CD14-positive monocyte (primary cell): ENCODE data around the gene DHX38. TPM values are rescaled to one million over a fixed set of nuclear protein-coding genes. Genes with fewer than 3 reads are reported as not detected.

ENCODE experiments used
- DNase-seq, 3 donors: peaks; one replicate each; pipeline ENCODE4 v3.0.0-alpha.2; 2011 to 2022
- H2AFZ ChIP-seq: 2 replicates; pipeline ENCODE4 v1.6.0; 2012; ENCODE audit warnings: mild to moderate bottlenecking, low read depth, low read length, inconsistent platforms; ENCODE audit not compliant: insufficient read depth, poor library complexity, severe bottlenecking
- H3K27ac ChIP-seq, 2 donors: 1 replicate in 1 of 2; 2 replicates in 1 of 2; pipeline ENCODE4 v1.5.1; 2012 to 2013; ENCODE audit warnings: low read length in 2 of 2, control low read depth in 1 of 2, inconsistent platforms in 1 of 2, low read depth in 1 of 2, mild to moderate bottlenecking in 1 of 2
- H3K27me3 ChIP-seq, 2 donors: one replicate each; pipeline versions ENCODE4 v1.6.0 to v1.6.1; 2011 to 2013; ENCODE audit warnings: low read length in 2 of 2; ENCODE audit not compliant: control insufficient read depth in 2 of 2, insufficient read depth in 2 of 2
- H3K36me3 ChIP-seq, 2 donors: replicated peaks in 1 of 2; 1 replicate in 1 of 2; 2 replicates in 1 of 2; pipeline versions ENCODE4 v1.5.1 to v1.6.1; 2012 to 2013; ENCODE audit warnings: low read length in 2 of 2, control low read depth in 1 of 2, inconsistent platforms in 1 of 2, mild to moderate bottlenecking in 1 of 2; ENCODE audit not compliant: insufficient read depth in 2 of 2, control insufficient read depth in 1 of 2
- H3K4me1 ChIP-seq, 2 donors: 1 replicate in 1 of 2; 2 replicates in 1 of 2; pipeline versions ENCODE4 v1.5.1 to v1.6.1; 2012 to 2013; ENCODE audit warnings: low read length in 2 of 2, control low read depth in 1 of 2, inconsistent platforms in 1 of 2, mild to moderate bottlenecking in 1 of 2, moderate library complexity in 1 of 2; ENCODE audit not compliant: insufficient read depth in 2 of 2, control insufficient read depth in 1 of 2
- H3K4me2 ChIP-seq: replicated peaks from 2 replicates; pipeline ENCODE3; 2012; ENCODE audit warnings: low read length, moderate library complexity, mild to moderate bottlenecking; ENCODE audit not compliant: poor library complexity, severe bottlenecking; ENCODE audit errors: extremely low read depth
- H3K4me3 ChIP-seq, 3 experiments: fragments of 200-600 bp in 1 of 3; sonication (generic) in 1 of 3; replicated peaks in 1 of 3; 1 replicate in 2 of 3; 2 replicates in 1 of 3; pipeline ENCODE4 v1.5.1; 2011 to 2013; ENCODE audit warnings: low read length in 3 of 3, mild to moderate bottlenecking in 3 of 3, control low read depth in 2 of 3, low read depth in 2 of 3, inconsistent platforms in 1 of 3, moderate library complexity in 1 of 3
- H3K79me2 ChIP-seq: 2 replicates; pipeline ENCODE4 v1.6.0; 2012; ENCODE audit warnings: mild to moderate bottlenecking, control low read depth, inconsistent platforms, low read length, moderate library complexity; ENCODE audit not compliant: insufficient read depth
- H3K9ac ChIP-seq: 2 replicates; pipeline ENCODE4 v1.6.0; 2017; ENCODE audit warnings: low read length, mild to moderate bottlenecking; ENCODE audit not compliant: insufficient read depth, poor library complexity, severe bottlenecking
- H3K9me3 ChIP-seq, 2 donors: replicated peaks in 1 of 2; 1 replicate in 1 of 2; 2 replicates in 1 of 2; pipeline versions ENCODE4 v1.5.1 to v1.6.1; 2012 to 2013; ENCODE audit warnings: low read length in 2 of 2, control low read depth in 1 of 2; ENCODE audit not compliant: control insufficient read depth in 1 of 2, insufficient read depth in 1 of 2
- H4K20me1 ChIP-seq: 2 replicates; pipeline ENCODE4 v1.6.0; 2012; ENCODE audit warnings: mild to moderate bottlenecking, low read length, control low read depth, moderate library complexity; ENCODE audit not compliant: insufficient read depth
- H3K27ac Mint-ChIP-seq, 7 donors: one replicate each; pipeline ENCODE4 v1.8.0; 2020; ENCODE audit warnings: mild to moderate bottlenecking in 7 of 7, mixed read lengths in 7 of 7, moderate library complexity in 6 of 7, inconsistent platforms in 2 of 7
- H3K27me3 Mint-ChIP-seq, 3 donors: one replicate each; pipeline ENCODE4 v1.8.0; 2021 to 2022; ENCODE audit warnings: low read depth in 3 of 3, mild to moderate bottlenecking in 3 of 3, mixed read lengths in 3 of 3, moderate library complexity in 3 of 3, inconsistent platforms in 1 of 3
- H3K36me3 Mint-ChIP-seq, 2 donors: one replicate each; pipeline ENCODE4 v1.8.0; 2020; ENCODE audit warnings: mixed read lengths in 2 of 2, inconsistent platforms in 1 of 2, mild to moderate bottlenecking in 1 of 2
- H3K4me1 Mint-ChIP-seq: one replicate; pipeline ENCODE4 v1.8.0; 2020; ENCODE audit warnings: mild to moderate bottlenecking, mixed read lengths
- H3K4me3 Mint-ChIP-seq, 2 donors: one replicate each; pipeline ENCODE4 v1.8.0; 2020; ENCODE audit warnings: mild to moderate bottlenecking in 2 of 2, mixed read lengths in 2 of 2, moderate library complexity in 1 of 2
- H3K9me3 Mint-ChIP-seq, 7 donors: one replicate each; pipeline ENCODE4 v1.8.0; 2020 to 2022; ENCODE audit warnings: mixed read lengths in 7 of 7, mild to moderate bottlenecking in 6 of 7, moderate library complexity in 6 of 7, inconsistent platforms in 2 of 7
- WGBS: methylation state at CpG from one replicate; pipeline ENCODE4 v1.1.5; 2013; ENCODE audit warnings: missing lambda C conversion rate; ENCODE audit not compliant: insufficient coverage; 5-methylcytosine and 5-hydroxymethylcytosine counted together
- intact Hi-C, 2 donors: fragments of 100-400 bp; cut with micrococcal nuclease; formaldehyde crosslinking; loops; one replicate each; pipeline versions ENCODE4 v1.15.0 to v1.15.1; 2023
- polyA plus RNA-seq, 3 donors: library from polyadenylated mRNA; depleted of rRNA in 1 of 3; unstranded in 2 of 3; stranded (reverse) in 1 of 3; fragments of 300-500 nt in 2 of 3; fragments of >200 nt in 1 of 3; fragmentation: Illumina TruSeq in 2 of 3; gene quantifications; 1 replicate in 2 of 3; 2 replicates in 1 of 3; pipeline ENCODE4 v1.2.3, GENCODE V29; 2012 to 2021
- TF ChIP-seq, protein P1 (sequence below): fragments of 200-600 bp; IDR thresholded peaks from one replicate; pipeline ENCODE4 v1.8.0; 2022; ENCODE audit warnings: antibody characterized with exemption, mild to moderate bottlenecking

Gene DHX38
- polyA plus RNA-seq, 3 donors = 9.1 to 91.5 (median 19.2) TPM

- Mint-ChIP-seq H3K4me3 (no peak overlapping the region), H3K27ac (no peak overlapping the region), H3K9me3 (peaks cover 13 to 21% (median 15%) of the 10 kb centered on the region in 7 donors), H3K4me1 (no peaks in the 10 kb centered on the region), H3K36me3 (peaks cover 52 to 60% of the 10 kb centered on the region in 2 donors), H3K27me3 (no peaks in the 10 kb centered on the region)
- H3K4me2 ChIP-seq = no peak overlapping the region
- no peaks in the 10 kb centered on the region for H3K4me1 ChIP-seq
- WGBS = no CpG with 5 or more reads among the region's 2 CpGs
- intact Hi-C loops = no loop called here
- H3K36me3 ChIP-seq = peaks cover 56 to 65% of the 10 kb centered on the region in 2 donors
- H3K79me2 ChIP-seq = peaks cover 7% of the 10 kb centered on the region
- H3K9me3 ChIP-seq = peaks cover 15 to 19% of the 10 kb centered on the region in 2 donors
- H3K9ac ChIP-seq = no peak overlapping the region
- no peak overlapping the region for H3K4me3 ChIP-seq
- no peak overlapping the region for H2AFZ ChIP-seq
- TF ChIP-seq, protein P1, sequence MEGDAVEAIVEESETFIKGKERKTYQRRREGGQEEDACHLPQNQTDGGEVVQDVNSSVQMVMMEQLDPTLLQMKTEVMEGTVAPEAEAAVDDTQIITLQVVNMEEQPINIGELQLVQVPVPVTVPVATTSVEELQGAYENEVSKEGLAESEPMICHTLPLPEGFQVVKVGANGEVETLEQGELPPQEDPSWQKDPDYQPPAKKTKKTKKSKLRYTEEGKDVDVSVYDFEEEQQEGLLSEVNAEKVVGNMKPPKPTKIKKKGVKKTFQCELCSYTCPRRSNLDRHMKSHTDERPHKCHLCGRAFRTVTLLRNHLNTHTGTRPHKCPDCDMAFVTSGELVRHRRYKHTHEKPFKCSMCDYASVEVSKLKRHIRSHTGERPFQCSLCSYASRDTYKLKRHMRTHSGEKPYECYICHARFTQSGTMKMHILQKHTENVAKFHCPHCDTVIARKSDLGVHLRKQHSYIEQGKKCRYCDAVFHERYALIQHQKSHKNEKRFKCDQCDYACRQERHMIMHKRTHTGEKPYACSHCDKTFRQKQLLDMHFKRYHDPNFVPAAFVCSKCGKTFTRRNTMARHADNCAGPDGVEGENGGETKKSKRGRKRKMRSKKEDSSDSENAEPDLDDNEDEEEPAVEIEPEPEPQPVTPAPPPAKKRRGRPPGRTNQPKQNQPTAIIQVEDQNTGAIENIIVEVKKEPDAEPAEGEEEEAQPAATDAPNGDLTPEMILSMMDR = no peak
- H4K20me1 ChIP-seq = peaks cover 5% of the 10 kb centered on the region
- H3K27me3 ChIP-seq = no peaks in the 10 kb centered on the region
- H3K27ac ChIP-seq = no peak overlapping the region
- no peak for DNase-seq
These were observed 8.6 kb upstream of the DHX38 start for GRCh38 chr16:72085002-72085401.

GRCh38 chr16:72091217-72091616, 2.4 kb upstream of the DHX38 start:
- Mint-ChIP-seq H3K4me1 (peaks cover 35% of the 10 kb centered on the region), H3K4me3 (no peak overlapping the region), H3K9me3 (peaks cover 0 to 2% (median 0%) of the 10 kb centered on the region in 7 donors), H3K36me3 (peaks cover 50 to 51% of the 10 kb centered on the region in 2 donors), H3K27ac (peak overlapping the region in 1 of 7 donors; percentile 26), H3K27me3 (no peaks in the 10 kb centered on the region)
- no peaks in the 10 kb centered on the region for H3K9me3 ChIP-seq
- no peak overlapping the region for H3K9ac ChIP-seq
- H3K4me2 ChIP-seq = no peak overlapping the region
- peaks cover 46 to 60% of the 10 kb centered on the region in 2 donors for H3K36me3 ChIP-seq
- peaks cover 67% of the 10 kb centered on the region for H3K79me2 ChIP-seq
- intact Hi-C loops = loop anchor here in 1 of 2 donors (5.0 to 10.0 kb wide), 3 partner anchors 84 to 284 kb away; partner anchors contain the start of genes AP1G1, DHODH and IST1
- no peaks in the 10 kb centered on the region for H3K27me3 ChIP-seq
- no peak overlapping the region for H2AFZ ChIP-seq
- TF ChIP-seq, protein P1 = no peak
- no peak overlapping the region for H3K4me3 ChIP-seq
- no peak overlapping the region for H3K27ac ChIP-seq
- DNase-seq = no peak
- WGBS = 100% methylated on average over 1 of the region's 3 CpGs
- peaks cover 22 to 39% of the 10 kb centered on the region in 2 donors for H3K4me1 ChIP-seq
- H4K20me1 ChIP-seq = peaks cover 25% of the 10 kb centered on the region
